ENCODE data around the gene MTSS2. TPM values are rescaled to one million over a fixed set of nuclear protein-coding genes. Genes with fewer than 3 reads are reported as not detected.

The MTSS2 gene
- total and polyA plus RNA-seq, 2 of the 8 experiments (the other 6 are each of a cell fraction or from before 2014, with no cell fraction given): 23.3 to 36.7 TPM

GRCh38 chr16:70720425-70721201 lies 34.8 kb upstream of the MTSS2 start (continued):
- no peak for TF ChIP-seq CHD7 (IDR thresholded peaks at IDR 0.05; ENCODE audit: insufficient replicate concordance, low read length)
- no peak for TF ChIP-seq POLR2A (IDR thresholded peaks at IDR 0.05; ENCODE audit: control extremely low read depth in 1 of 2, low read depth in 2 of 2, low read length in 2 of 2)
- no peak for TF ChIP-seq POU5F1 (IDR thresholded peaks at IDR 0.05; ENCODE audit: low read depth, low read length)
- no peak for TF ChIP-seq USF2 (IDR thresholded peaks at IDR 0.05; ENCODE audit: low read length)
- TF ChIP-seq JUN (IDR thresholded peaks at IDR 0.05; ENCODE audit: low read depth, low read length): no peak
- no peak for TF ChIP-seq ASH2L (IDR thresholded peaks at IDR 0.05; ENCODE audit: low read length)
- TF ChIP-seq ATF2 (IDR thresholded peaks at IDR 0.05; ENCODE audit: low read length): no peak

Measured in H1 (cell line).